ENCODE measurements around the gene EHD1. TPM values are rescaled to one million over a fixed set of nuclear protein-coding genes. Genes with fewer than 3 reads are reported as not detected.

Gene EHD1
- total RNA-seq, 1 experiment from 2014 or later: 110 TPM

- ChIA-PET CTCF (no interaction called here), POLR2A (ENCODE audit: unreplicated experiment) (interaction anchor here (0.6 kb wide), 1 partner anchor 586 kb away, joined by 8 read pairs; the partner anchor contains the start of gene PPP1R14B)
- Histone ChIP-seq H2AFZ (no peak overlapping the region), H3K4me1 (replicated peaks; ENCODE audit: insufficient read depth) (peaks cover 16% of the 10 kb centered on the region), H3K9me2 (ENCODE audit: insufficient read depth) (no peaks in the 10 kb centered on the region), H3K79me2 (ENCODE audit: low read depth) (no peaks in the 10 kb centered on the region), H3K27me3 (ENCODE audit: insufficient read depth, low read depth) (no peaks in the 10 kb centered on the region), H3K4me2 (no peak overlapping the region), H3K36me3 (ENCODE audit: low read depth) (peaks cover 11% of the 10 kb centered on the region), H3F3A (ENCODE audit: insufficient read depth, low read depth) (no peaks in the 10 kb centered on the region), H4K20me1 (ENCODE audit: insufficient read depth) (0 out of 2 replicates have a peak, but pooled peaks cover 3% of the 10 kb centered on the region), H3K27ac (no peak overlapping the region), H3K9me3 (ENCODE audit: insufficient read depth, low read depth) (no peaks in the 10 kb centered on the region), H3K4me3 (no peak overlapping the region)
- DNase-seq: no peak
- TF ChIP-seq EZH2 (IDR thresholded peaks at IDR 0.05; ENCODE audit: low read depth) (no peak), CTCF (conservative IDR thresholded peaks at IDR 0.05) (no peak)
- intact Hi-C loops (cut with micrococcal nuclease; ENCODE audit: unreplicated experiment): no loop called here
- BruUV-seq (replicated peaks): no TSS peak
These were observed 45.8 kb downstream of the EHD1 start for GRCh38 chr11:64832467-64833197.

- no TSS peak for BruUV-seq (replicated peaks)
- TF ChIP-seq CTCF (conservative IDR thresholded peaks at IDR 0.05) (no peak), EZH2 (IDR thresholded peaks at IDR 0.05; ENCODE audit: low read depth) (no peak)
- DNase-seq: no peak
- POLR2A ChIA-PET (ENCODE audit: unreplicated experiment): no interaction called here
- intact Hi-C loops (cut with micrococcal nuclease; ENCODE audit: unreplicated experiment): no loop called here
- Histone ChIP-seq H3K4me3 (no peak overlapping the region), H3K79me2 (ENCODE audit: low read depth) (no peaks in the 10 kb centered on the region), H3K9me3 (ENCODE audit: insufficient read depth, low read depth) (no peaks in the 10 kb centered on the region), H2AFZ (no peak overlapping the region), H3K9me2 (ENCODE audit: insufficient read depth) (no peaks in the 10 kb centered on the region), H3K4me1 (replicated peaks; ENCODE audit: insufficient read depth) (peaks cover 16% of the 10 kb centered on the region), H3K27me3 (ENCODE audit: insufficient read depth, low read depth) (no peaks in the 10 kb centered on the region), H3K36me3 (ENCODE audit: low read depth) (peaks cover 11% of the 10 kb centered on the region), H3K27ac (no peak overlapping the region), H3F3A (ENCODE audit: insufficient read depth, low read depth) (no peaks in the 10 kb centered on the region), H3K4me2 (no peak overlapping the region), H4K20me1 (ENCODE audit: insufficient read depth) (0 out of 2 replicates have a peak, but pooled peaks cover 3% of the 10 kb centered on the region)
- CTCF ChIA-PET: no interaction called here
These were observed 47.0 kb downstream of the EHD1 start for GRCh38 chr11:64831411-64831891.

- no peaks in the 10 kb centered on the region for H4K20me1 ChIP-seq (ENCODE audit: insufficient read depth)
- no peak overlapping the region for H3K4me3 ChIP-seq
- DNase-seq: no peak
- ChIA-PET CTCF (no interaction called here), POLR2A (ENCODE audit: unreplicated experiment) (no interaction called here)
- peaks cover 11% of the 10 kb centered on the region for H3K36me3 ChIP-seq (ENCODE audit: low read depth)
- no peak overlapping the region for H2AFZ ChIP-seq
- TF ChIP-seq EZH2 (IDR thresholded peaks at IDR 0.05; ENCODE audit: low read depth): no peak
- no peak for TF ChIP-seq CTCF (conservative IDR thresholded peaks at IDR 0.05)
- no peaks in the 10 kb centered on the region for H3K9me2 ChIP-seq (ENCODE audit: insufficient read depth)
- BruUV-seq (replicated peaks): no TSS peak
- H3K4me1 ChIP-seq (replicated peaks; ENCODE audit: insufficient read depth): peaks cover 2% of the 10 kb centered on the region; the same call in 1 of the 2 replicates
- no peaks in the 10 kb centered on the region for H3K79me2 ChIP-seq (ENCODE audit: low read depth)
- intact Hi-C loops (cut with micrococcal nuclease; ENCODE audit: unreplicated experiment): no loop called here
- H3K27me3 ChIP-seq (ENCODE audit: insufficient read depth, low read depth): no peaks in the 10 kb centered on the region
- H3K9me3 ChIP-seq (ENCODE audit: insufficient read depth, low read depth): no peaks in the 10 kb centered on the region
- no peaks in the 10 kb centered on the region for H3F3A ChIP-seq (ENCODE audit: insufficient read depth, low read depth)
- H3K4me2 ChIP-seq: no peak overlapping the region
- no peak overlapping the region for H3K27ac ChIP-seq
These were observed 48.7 kb downstream of the EHD1 start for GRCh38 chr11:64829536-64830251.

Measured in PC-9 (cell line).